Choroid plexus epithelial cell (primary cell): Measurements from ENCODE around the gene ASCL4.

Experiments used
- DNase-seq: peaks from one replicate; pipeline ENCODE4 v3.0.0-alpha.2; 2010; ENCODE audit warnings: low read depth
- H3K4me3 ChIP-seq: 2 replicates; pipeline ENCODE4 v1.5.1; 2011; ENCODE audit warnings: low read depth, mild to moderate bottlenecking, control low read depth, low read length, moderate library complexity
- TF ChIP-seq, protein P1 (sequence below): conservative IDR thresholded peaks from 2 replicates; pipeline ENCODE4 v1.5.1; 2011; ENCODE audit warnings: low read depth, mild to moderate bottlenecking, control low read depth, inconsistent platforms, low read length, moderate library complexity

ASCL4 gene

DNA sequence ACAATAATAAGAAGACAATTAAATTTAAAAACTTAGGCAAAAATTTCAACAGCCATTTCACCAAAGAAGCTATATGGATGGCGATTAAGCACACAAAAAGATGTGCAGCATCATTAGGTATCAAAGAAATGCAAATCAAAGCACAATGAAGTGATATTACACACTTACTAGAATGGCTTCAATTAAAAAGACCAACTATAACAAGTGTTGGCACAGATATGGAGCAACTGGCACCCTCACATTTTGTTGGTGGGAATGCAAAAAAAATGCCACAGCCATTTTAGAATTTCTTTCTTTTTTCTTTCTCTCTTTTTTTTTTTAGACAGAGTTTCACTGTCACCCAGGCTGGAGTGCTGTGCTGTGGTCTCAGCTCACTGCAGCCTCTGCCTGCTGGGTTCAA is 11.6 kb upstream of the ASCL4 start:
- TF ChIP-seq, protein P1, sequence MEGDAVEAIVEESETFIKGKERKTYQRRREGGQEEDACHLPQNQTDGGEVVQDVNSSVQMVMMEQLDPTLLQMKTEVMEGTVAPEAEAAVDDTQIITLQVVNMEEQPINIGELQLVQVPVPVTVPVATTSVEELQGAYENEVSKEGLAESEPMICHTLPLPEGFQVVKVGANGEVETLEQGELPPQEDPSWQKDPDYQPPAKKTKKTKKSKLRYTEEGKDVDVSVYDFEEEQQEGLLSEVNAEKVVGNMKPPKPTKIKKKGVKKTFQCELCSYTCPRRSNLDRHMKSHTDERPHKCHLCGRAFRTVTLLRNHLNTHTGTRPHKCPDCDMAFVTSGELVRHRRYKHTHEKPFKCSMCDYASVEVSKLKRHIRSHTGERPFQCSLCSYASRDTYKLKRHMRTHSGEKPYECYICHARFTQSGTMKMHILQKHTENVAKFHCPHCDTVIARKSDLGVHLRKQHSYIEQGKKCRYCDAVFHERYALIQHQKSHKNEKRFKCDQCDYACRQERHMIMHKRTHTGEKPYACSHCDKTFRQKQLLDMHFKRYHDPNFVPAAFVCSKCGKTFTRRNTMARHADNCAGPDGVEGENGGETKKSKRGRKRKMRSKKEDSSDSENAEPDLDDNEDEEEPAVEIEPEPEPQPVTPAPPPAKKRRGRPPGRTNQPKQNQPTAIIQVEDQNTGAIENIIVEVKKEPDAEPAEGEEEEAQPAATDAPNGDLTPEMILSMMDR, result no peak
- H3K4me3 ChIP-seq, result no peak overlapping the region
- DNase-seq, result no peak

DNA sequence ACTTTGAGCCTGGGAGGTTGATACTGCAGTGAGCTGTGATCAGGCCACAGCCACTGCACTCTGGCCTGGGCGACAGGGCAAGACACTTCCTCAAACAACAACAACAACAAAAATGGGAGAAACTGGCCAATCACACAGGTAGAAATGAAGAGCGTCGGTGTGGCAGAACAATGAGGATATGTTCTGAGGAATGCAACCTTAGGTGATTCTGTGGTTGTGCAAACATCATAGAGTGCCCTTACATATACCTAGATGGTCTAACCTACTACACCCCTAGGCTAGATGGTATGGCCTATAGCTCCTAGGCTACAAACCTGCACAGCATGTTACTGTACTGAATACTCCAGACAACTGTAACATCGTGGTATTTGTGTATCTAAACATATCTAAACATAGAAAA is 9.9 kb upstream of the ASCL4 start:
- no peak for DNase-seq
- H3K4me3 ChIP-seq, result no peak overlapping the region
- TF ChIP-seq, protein P1, result no peak

DNA sequence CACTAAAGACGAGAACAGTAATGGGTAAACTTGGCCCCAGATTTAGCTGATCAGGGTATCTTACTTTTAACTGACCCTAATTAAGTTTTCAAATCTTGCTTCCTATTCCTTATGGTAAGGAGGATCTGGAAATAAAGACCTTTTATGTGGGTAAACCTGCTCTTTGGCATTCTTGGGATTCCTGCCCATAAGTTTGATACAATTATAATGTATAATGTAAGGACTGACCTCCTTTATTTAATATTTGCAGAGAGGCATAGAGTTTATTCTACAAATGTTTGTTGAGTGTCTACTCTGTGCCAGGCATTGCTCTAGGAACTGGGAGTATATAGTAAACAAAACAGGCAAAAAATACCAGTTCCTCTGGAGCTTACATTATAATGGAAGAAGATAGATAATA is 9.2 kb upstream of the ASCL4 start:
- DNase-seq, result no peak
- H3K4me3 ChIP-seq, result no peak overlapping the region
- TF ChIP-seq, protein P1, result no peak

DNA sequence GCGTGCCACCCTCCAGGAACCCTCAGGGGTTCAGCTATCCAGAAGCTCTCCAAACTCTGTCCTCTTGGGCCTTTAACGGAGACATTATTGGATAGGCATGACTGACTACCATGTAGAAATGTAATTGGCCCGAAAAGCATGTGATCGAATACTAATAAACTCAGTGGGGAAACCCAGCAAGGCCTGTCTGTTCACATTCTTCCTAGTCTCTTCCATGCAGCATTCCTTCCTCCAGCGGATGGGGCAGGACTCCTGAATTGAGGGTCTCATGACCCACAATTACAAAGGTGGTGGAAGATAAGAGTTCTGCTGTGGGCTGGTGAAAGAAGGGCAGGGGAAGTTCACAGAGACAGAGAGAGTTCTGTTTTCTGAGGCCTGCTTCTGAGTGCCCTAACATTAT is 7.0 kb upstream of the ASCL4 start:
- H3K4me3 ChIP-seq, result no peak overlapping the region
- no peak for DNase-seq
- TF ChIP-seq, protein P1, result no peak

DNA sequence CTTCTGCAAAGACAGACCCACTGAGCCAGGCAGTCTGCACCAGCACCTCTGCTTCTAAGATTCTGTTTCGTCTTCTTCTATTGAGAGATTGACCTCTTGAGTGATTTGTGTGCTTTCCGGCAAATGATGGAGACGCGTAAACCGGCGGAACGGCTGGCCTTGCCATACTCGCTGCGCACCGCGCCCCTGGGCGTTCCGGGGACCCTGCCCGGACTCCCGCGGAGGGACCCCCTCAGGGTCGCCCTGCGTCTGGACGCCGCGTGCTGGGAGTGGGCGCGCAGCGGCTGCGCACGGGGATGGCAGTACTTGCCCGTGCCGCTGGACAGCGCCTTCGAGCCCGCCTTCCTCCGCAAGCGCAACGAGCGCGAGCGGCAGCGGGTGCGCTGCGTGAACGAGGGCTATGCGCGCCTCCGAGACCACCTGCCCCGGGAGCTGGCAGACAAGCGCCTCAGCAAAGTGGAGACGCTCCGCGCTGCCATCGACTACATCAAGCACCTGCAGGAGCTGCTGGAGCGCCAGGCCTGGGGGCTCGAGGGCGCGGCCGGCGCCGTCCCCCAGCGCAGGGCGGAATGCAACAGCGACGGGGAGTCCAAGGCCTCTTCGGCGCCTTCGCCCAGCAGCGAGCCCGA is 703 bp downstream of the ASCL4 start:
- H3K4me3 ChIP-seq, result no peak overlapping the region
- TF ChIP-seq, protein P1, result no peak
- peak; percentile 2 for DNase-seq

DNA sequence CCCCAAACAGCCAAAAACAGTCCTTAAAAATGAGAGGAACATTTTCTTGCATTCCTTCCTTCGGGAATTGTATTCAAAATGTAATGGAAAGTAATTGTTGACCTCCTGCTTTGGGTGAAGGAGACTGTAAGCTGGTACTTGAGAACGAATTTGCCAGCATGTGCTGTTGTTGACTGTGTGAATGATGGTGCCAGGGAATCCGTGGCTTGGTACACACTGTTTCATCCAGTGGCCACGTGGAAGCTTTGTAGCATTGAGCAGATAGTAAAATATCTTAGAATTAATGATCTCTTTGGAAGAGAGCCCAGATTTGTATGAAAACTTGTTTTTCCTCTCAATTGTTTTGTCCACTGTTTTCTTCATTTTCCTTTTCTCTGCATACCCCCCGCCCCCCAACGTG is 1.7 kb downstream of the ASCL4 start:
- no peak overlapping the region for H3K4me3 ChIP-seq
- TF ChIP-seq, protein P1, result no peak

DNA sequence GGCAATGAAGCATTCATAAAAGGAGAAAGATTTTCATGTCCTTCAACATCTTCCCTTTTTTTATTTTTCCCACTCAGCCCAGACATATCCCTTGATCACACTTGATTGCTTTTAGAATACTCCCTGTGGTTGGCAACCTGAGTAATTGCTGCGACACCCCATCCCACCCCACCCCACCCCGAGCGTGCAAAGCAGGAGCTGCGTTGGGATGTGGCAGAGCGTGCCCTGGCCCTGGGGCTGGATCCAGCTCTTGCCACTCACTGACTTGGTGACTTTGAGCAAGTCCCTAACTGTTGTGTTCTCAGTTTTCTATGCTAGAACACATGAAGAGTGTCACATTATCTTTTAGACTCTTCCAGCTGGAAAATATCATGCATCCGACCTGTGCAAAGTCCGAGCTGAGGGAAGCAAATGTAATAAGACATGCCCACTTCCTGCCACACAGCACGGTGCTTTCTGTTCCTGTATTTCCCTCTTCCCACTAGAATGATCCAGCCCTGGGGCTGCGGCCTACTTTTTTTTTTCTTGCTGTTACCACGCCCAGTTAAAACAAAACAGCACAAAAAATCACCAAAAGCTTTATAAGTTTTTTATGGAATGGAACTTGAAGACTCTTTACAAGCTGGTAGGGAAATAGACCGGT is 4.0 kb downstream of the ASCL4 start:
- no peak overlapping the region for H3K4me3 ChIP-seq
- TF ChIP-seq, protein P1, result no peak
- DNase-seq, result no peak

More for the DNA sequence above, 1.7 kb downstream of the ASCL4 start:
- DNase-seq, result no peak
